Body of pancreas (tissue), 4 donors: ENCODE measurements around the gene PSMD1.

Experiments used
- POLR2A ChIP-seq, 3 donors: fragments of 450-650 bp; IDR thresholded peaks; one replicate each; pipeline ENCODE4 v1.6.1; 2016; ENCODE audit warnings: antibody characterized with exemption in 3 of 3, mild to moderate bottlenecking in 2 of 3
- TF ChIP-seq, protein P1 (sequence below), 7 experiments: fragments of 450-650 bp in 4 of 7; fragments of 200-600 bp in 3 of 7; sonication (generic) in 3 of 7; IDR thresholded peaks; one replicate each; pipeline ENCODE4 v1.5.1; 2016 to 2019; ENCODE audit warnings: antibody characterized with exemption in 7 of 7

DNA sequence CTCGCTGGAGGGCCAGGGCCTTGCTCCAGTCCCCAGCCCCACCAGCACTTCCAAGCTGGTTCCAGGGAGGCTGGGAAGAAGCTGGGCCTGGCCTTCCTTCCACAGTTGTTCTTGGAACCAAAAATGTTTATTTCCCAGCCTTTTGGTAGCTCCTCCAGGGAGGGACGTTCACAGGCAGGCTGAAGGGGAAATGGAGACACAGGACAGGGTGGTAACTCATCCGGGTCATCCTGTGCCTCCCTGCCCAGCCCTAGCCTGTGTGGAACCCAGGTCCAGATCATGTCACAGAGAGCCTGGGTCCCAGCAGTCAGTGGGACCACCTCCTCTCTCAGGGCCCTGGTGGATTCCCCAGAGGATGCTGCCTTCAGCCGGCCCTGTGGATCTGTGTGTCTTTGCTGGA, 129.2 kb downstream of the PSMD1 start:
- TF ChIP-seq, protein P1, sequence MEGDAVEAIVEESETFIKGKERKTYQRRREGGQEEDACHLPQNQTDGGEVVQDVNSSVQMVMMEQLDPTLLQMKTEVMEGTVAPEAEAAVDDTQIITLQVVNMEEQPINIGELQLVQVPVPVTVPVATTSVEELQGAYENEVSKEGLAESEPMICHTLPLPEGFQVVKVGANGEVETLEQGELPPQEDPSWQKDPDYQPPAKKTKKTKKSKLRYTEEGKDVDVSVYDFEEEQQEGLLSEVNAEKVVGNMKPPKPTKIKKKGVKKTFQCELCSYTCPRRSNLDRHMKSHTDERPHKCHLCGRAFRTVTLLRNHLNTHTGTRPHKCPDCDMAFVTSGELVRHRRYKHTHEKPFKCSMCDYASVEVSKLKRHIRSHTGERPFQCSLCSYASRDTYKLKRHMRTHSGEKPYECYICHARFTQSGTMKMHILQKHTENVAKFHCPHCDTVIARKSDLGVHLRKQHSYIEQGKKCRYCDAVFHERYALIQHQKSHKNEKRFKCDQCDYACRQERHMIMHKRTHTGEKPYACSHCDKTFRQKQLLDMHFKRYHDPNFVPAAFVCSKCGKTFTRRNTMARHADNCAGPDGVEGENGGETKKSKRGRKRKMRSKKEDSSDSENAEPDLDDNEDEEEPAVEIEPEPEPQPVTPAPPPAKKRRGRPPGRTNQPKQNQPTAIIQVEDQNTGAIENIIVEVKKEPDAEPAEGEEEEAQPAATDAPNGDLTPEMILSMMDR (IDR thresholded peaks at IDR 0.05): no peak
- no peak for TF ChIP-seq POLR2A (IDR thresholded peaks at IDR 0.05)
